Measurements from ENCODE around the gene VAMP5. TPM values are rescaled to one million over a fixed set of nuclear protein-coding genes. Genes with fewer than 3 reads are reported as not detected.

VAMP5 gene
- total and polyA plus RNA-seq, 10 of the 15 experiments (the other 5 are each of a cell fraction or from before 2014, with no cell fraction given) = 3.8 to 52.7 (median 24.1) TPM

DNA sequence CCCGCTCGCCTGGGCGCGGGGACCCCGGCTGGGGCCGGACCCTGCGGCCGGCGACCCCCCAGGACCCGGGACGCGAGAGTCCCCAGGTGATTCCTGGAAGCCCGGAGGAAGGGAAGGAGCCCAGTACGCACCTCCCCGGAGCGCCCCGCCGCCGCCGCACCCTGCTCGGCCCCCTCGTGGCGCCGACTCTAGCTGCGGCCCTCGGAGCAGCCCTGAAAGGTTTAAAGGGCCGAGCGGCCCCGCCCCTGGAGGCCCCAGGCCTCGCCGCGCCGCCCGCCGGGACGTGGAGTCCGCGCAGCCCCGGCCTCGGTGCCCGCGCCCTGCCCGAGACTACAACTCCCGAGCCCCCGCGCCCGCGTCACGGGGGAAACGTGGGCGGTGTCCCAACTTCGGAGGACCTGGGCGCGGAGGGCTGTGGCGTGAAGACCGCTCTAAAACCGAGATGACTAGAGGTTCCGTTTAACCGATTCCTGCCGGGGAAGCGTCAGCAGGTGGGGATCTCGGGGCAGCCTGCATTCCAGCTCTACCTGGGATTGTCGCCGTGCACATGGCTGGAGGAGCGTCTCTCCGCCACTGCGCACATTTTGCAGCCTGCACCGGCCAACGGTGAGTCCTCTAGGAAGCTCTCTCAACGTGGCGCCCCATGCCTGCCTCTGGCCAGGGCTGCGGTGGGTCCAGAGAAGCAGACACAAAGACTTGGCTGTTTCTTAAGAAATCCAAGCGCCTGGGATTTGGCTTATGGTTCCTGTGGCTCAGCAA, 18.4 kb downstream of the VAMP5 start, which contains the start of gene TMEM150A:
TMEM150A (minus strand) TSS at position 223 of the 759 bp plus-strand sequence. CDS start 750 bp downstream, outside the sequence.
- H3K4me2 ChIP-seq (ENCODE audit: control insufficient read depth, insufficient read depth) = peak within 1 kb of the TSS; percentile 95
- no peaks in the 10 kb centered on the region for H3K27me3 ChIP-seq (replicated peaks in 1 of 2; ENCODE audit: control insufficient read depth in 2 of 2, insufficient read depth in 2 of 2, low read length in 1 of 2)
- SMC1A ChIA-PET (ENCODE audit: uncharacterized antibody, unreplicated experiment) = no interaction called here
- DNase-seq (ENCODE audit: low read depth, low spot score) (peak; percentile 34), FAIRE-seq (peak; percentile 44), ATAC-seq (peak; percentile 99)
- H3K79me2 ChIP-seq (ENCODE audit: control insufficient read depth, insufficient read depth, low read length) = no peaks in the 10 kb centered on the region
- RAD21 ChIA-PET (ENCODE audit: unreplicated experiment) = no interaction called here
- WGBS (ENCODE audit: insufficient coverage, insufficient replicate concordance, low lambda C conversion rate, missing lambda C conversion rate) = 1% methylated on average over 59 of the region's 73 CpGs
- peak within 1 kb of the TSS; percentile 91 for H2AFZ ChIP-seq (ENCODE audit: control insufficient read depth, low read depth, low read length)
- peak within 1 kb of the TSS; percentile 59 for H3K9ac ChIP-seq (ENCODE audit: control insufficient read depth, insufficient read depth, low read length)
- in situ Hi-C loops (cut with MboI) = no loop called here
- H3K9me3 ChIP-seq (replicated peaks; ENCODE audit: control insufficient read depth, insufficient read depth, low read length) = no peaks in the 10 kb centered on the region
- CTCF ChIA-PET = interaction anchor here (1.0 to 1.5 kb wide), 2 partner anchors 35 to 156 kb away, joined by 3 to 5 read pairs; no protein-coding TSS in a partner anchor
- peak within 1 kb of the TSS; percentile 92 for H3K4me3 ChIP-seq
- H4K20me1 ChIP-seq (ENCODE audit: control insufficient read depth, insufficient read depth) = no peaks in the 10 kb centered on the region
- no peak within 1 kb of the TSS for H3K27ac ChIP-seq (ENCODE audit: control insufficient read depth, insufficient read depth)
- no TSS peak for BruUV-seq (replicated peaks)
- no peaks in the 10 kb centered on the region; the same call in 1 of the 2 replicates for H3K4me1 ChIP-seq (ENCODE audit: control insufficient read depth, insufficient read depth, low read length)
- intact Hi-C loops (cut with micrococcal nuclease; ENCODE audit: unreplicated experiment) = loop anchor here (2.0 kb wide), 1 partner anchor 42 kb away; the partner anchor contains the start of gene GGCX
- peaks cover 0 to 10% of the 10 kb centered on the region in 2 experiments; a peak in 2 of 4 replicates for H3K36me3 ChIP-seq (ENCODE audit: control insufficient read depth in 2 of 2, insufficient read depth in 2 of 2, low read length in 1 of 2)
- POLR2A ChIA-PET = interaction anchor here (1.0 to 1.1 kb wide), 4 partner anchors 9 to 42 kb away, joined by 3 to 5 read pairs (median 3); partner anchors contain the start of genes C2orf68 and VAMP8
- TF ChIP-seq RBBP5 (conservative IDR thresholded peaks at IDR 0.05) (no peak), SMAD1 (IDR thresholded peaks at IDR 0.05; ENCODE audit: low read depth, partially characterized antibody) (no peak), POU2F2 (IDR thresholded peaks at IDR 0.05; ENCODE audit: borderline replicate concordance, low read depth, low read length) (no peak), EED (IDR thresholded peaks at IDR 0.05; ENCODE audit: low read depth) (no peak), ZNF24 (IDR thresholded peaks at IDR 0.05) (no peak), MYB (IDR thresholded peaks at IDR 0.05; ENCODE audit: borderline replicate concordance, low read depth, low read length) (no peak), EP300 (IDR thresholded peaks at IDR 0.05; ENCODE audit: borderline replicate concordance in 1 of 2, control insufficient read depth in 1 of 2, low read depth in 2 of 2, low read length in 2 of 2) (no peak), KDM1A (IDR thresholded peaks at IDR 0.05; ENCODE audit: borderline replicate concordance) (no peak), POLR2AphosphoS5 (IDR thresholded peaks at IDR 0.05; ENCODE audit: low read length) (peak; percentile 41; the same call in 1 of the 2 replicates), NR2C1 (IDR thresholded peaks at IDR 0.05) (peak; percentile 76), SIX5 (IDR thresholded peaks at IDR 0.05; ENCODE audit: low read depth, low read length, severe bottlenecking) (peak; percentile 90), MTA3 (IDR thresholded peaks at IDR 0.05; ENCODE audit: borderline replicate concordance, low read length) (no peak), YBX1 (IDR thresholded peaks at IDR 0.05) (no peak), LARP7 (IDR thresholded peaks at IDR 0.05) (peak; percentile 100)
- TF ChIP-seq, protein P1, sequence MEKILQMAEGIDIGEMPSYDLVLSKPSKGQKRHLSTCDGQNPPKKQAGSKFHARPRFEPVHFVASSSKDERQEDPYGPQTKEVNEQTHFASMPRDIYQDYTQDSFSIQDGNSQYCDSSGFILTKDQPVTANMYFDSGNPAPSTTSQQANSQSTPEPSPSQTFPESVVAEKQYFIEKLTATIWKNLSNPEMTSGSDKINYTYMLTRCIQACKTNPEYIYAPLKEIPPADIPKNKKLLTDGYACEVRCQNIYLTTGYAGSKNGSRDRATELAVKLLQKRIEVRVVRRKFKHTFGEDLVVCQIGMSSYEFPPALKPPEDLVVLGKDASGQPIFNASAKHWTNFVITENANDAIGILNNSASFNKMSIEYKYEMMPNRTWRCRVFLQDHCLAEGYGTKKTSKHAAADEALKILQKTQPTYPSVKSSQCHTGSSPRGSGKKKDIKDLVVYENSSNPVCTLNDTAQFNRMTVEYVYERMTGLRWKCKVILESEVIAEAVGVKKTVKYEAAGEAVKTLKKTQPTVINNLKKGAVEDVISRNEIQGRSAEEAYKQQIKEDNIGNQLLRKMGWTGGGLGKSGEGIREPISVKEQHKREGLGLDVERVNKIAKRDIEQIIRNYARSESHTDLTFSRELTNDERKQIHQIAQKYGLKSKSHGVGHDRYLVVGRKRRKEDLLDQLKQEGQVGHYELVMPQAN (conservative IDR thresholded peaks at IDR 0.05) = peak; percentile 90
- TF ChIP-seq, protein P2, sequence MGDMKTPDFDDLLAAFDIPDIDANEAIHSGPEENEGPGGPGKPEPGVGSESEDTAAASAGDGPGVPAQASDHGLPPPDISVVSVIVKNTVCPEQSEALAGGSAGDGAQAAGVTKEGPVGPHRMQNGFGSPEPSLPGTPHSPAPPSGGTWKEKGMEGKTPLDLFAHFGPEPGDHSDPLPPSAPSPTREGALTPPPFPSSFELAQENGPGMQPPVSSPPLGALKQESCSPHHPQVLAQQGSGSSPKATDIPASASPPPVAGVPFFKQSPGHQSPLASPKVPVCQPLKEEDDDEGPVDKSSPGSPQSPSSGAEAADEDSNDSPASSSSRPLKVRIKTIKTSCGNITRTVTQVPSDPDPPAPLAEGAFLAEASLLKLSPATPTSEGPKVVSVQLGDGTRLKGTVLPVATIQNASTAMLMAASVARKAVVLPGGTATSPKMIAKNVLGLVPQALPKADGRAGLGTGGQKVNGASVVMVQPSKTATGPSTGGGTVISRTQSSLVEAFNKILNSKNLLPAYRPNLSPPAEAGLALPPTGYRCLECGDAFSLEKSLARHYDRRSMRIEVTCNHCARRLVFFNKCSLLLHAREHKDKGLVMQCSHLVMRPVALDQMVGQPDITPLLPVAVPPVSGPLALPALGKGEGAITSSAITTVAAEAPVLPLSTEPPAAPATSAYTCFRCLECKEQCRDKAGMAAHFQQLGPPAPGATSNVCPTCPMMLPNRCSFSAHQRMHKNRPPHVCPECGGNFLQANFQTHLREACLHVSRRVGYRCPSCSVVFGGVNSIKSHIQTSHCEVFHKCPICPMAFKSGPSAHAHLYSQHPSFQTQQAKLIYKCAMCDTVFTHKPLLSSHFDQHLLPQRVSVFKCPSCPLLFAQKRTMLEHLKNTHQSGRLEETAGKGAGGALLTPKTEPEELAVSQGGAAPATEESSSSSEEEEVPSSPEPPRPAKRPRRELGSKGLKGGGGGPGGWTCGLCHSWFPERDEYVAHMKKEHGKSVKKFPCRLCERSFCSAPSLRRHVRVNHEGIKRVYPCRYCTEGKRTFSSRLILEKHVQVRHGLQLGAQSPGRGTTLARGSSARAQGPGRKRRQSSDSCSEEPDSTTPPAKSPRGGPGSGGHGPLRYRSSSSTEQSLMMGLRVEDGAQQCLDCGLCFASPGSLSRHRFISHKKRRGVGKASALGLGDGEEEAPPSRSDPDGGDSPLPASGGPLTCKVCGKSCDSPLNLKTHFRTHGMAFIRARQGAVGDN (IDR thresholded peaks at IDR 0.05) = peak; percentile 65
- TF ChIP-seq, protein P3, sequence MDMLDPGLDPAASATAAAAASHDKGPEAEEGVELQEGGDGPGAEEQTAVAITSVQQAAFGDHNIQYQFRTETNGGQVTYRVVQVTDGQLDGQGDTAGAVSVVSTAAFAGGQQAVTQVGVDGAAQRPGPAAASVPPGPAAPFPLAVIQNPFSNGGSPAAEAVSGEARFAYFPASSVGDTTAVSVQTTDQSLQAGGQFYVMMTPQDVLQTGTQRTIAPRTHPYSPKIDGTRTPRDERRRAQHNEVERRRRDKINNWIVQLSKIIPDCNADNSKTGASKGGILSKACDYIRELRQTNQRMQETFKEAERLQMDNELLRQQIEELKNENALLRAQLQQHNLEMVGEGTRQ (IDR thresholded peaks at IDR 0.05; ENCODE audit: borderline replicate concordance, low read depth, low read length) = no peak; the same call in 1 of the 2 replicates

Data from GM12878 (cell line).